Small intestine (tissue), 7 donors: ENCODE results near the gene PPIL6. TPM values are rescaled to one million over a fixed set of nuclear protein-coding genes. Genes with fewer than 3 reads are reported as not detected.
A peak's percentile ranks its signal among the peaks of the same experiment; 100 is the strongest.

Experiments used
- DNase-seq, 2 donors: peaks; one replicate each; pipeline versions ENCODE4 v3.0.0 to v3.0.0-alpha.2; 2013
- FAIRE-seq: peaks from 2 replicates; lab custom pipeline; 2012; peaks lifted over from hg19 to GRCh38; lab: Jason Lieb, UNC
- H3K27ac ChIP-seq, 3 donors: one replicate each; pipeline ENCODE4 v1.5.1; 2013; ENCODE audit warnings: low read length in 2 of 3, mild to moderate bottlenecking in 2 of 3, control low read depth in 1 of 3, inconsistent platforms in 1 of 3, low read depth in 1 of 3, moderate library complexity in 1 of 3
- H3K27me3 ChIP-seq, 3 donors: one replicate each; pipeline ENCODE4 v1.6.1; 2013; ENCODE audit warnings: low read length in 3 of 3, inconsistent platforms in 1 of 3; ENCODE audit not compliant: control insufficient read depth in 3 of 3, insufficient read depth in 3 of 3
- H3K36me3 ChIP-seq, 3 donors: one replicate each; pipeline ENCODE4 v1.6.1; 2013; ENCODE audit warnings: low read length in 3 of 3, inconsistent platforms in 1 of 3, low read depth in 1 of 3, mild to moderate bottlenecking in 1 of 3, moderate library complexity in 1 of 3; ENCODE audit not compliant: control insufficient read depth in 3 of 3, insufficient read depth in 2 of 3
- H3K4me1 ChIP-seq, 3 donors: one replicate each; pipeline ENCODE4 v1.6.1; 2013; ENCODE audit warnings: low read length in 2 of 3, inconsistent platforms in 1 of 3, low read depth in 1 of 3, mild to moderate bottlenecking in 1 of 3, moderate library complexity in 1 of 3; ENCODE audit not compliant: control insufficient read depth in 3 of 3, insufficient read depth in 2 of 3
- H3K4me3 ChIP-seq, 3 donors: one replicate each; pipeline ENCODE4 v1.5.1; 2013; ENCODE audit warnings: low read length in 3 of 3, control low read depth in 1 of 3, inconsistent platforms in 1 of 3, low read depth in 1 of 3, mild to moderate bottlenecking in 1 of 3, moderate library complexity in 1 of 3
- H3K9me3 ChIP-seq, 2 donors: one replicate each; pipeline ENCODE4 v1.6.1; 2013; ENCODE audit warnings: low read depth in 1 of 2, low read length in 1 of 2; ENCODE audit not compliant: control insufficient read depth in 2 of 2, insufficient read depth in 1 of 2
- WGBS, 3 donors: extraction: QIAGEN DNeasy Blood & Tissue Kit; methylation state at CpG; one replicate each; pipeline ENCODE4 v1.1.7; 2013; 5-methylcytosine and 5-hydroxymethylcytosine counted together
- polyA plus RNA-seq, 4 donors: library from polyadenylated mRNA; stranded (reverse) in 3 of 4; unstranded in 1 of 4; fragments of 200-250 nt in 3 of 4; fragments of 120-200 nt in 1 of 4; gene quantifications; one replicate each; pipeline versions ENCODE4 v1.2.1 to v1.2.3, GENCODE V29; 2013
- donor health status: healthy with polysubstance abuse.
- donor health status: control.
- donor health status: control.
- donor health status: Bipolar disorder and iron deficiency.
- donor health status: healthy.

The PPIL6 gene
- polyA plus RNA-seq, 4 donors = 0.22 to 4.8 (median 0.76) TPM; not detected in 1

DNA sequence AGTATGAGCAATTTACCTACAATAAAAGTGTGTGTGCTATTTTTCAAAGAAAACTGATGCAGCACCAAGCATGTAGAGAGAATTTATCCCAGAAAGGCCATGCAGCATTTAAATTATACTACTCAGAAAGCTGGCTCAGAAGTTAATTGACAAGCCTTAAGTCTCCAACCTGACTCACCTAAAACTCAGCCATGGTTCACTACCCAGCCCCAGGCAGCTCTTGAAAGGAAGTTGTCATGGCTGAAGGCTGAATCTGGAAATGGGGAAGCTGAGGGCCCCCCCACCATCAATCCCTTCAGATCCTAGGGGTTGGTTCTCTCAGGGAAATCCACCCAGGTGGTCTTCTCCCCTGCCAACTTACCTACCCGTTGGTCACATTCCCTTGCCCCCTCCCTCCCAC is 19.7 kb downstream of the PPIL6 start:
- no peaks in the 10 kb centered on the region for H3K4me1 ChIP-seq
- DNase-seq (no peak), FAIRE-seq (no peak)
- no peaks in the 10 kb centered on the region for H3K27me3 ChIP-seq
- peaks cover 0 to 8% (median 0%) of the 10 kb centered on the region in 3 donors for H3K36me3 ChIP-seq
- no peaks in the 10 kb centered on the region for H3K9me3 ChIP-seq
- no peak overlapping the region for H3K27ac ChIP-seq
- WGBS, 3 donors = 55 to 62% (median 61%) methylated on average over 1 of the region's 1 CpG
- H3K4me3 ChIP-seq = no peak overlapping the region

- FAIRE-seq (no peak), DNase-seq (no peak)
- 84 to 90% (median 90%) methylated on average over 4 of the region's 4 CpGs for WGBS, 3 donors
- Histone ChIP-seq H3K36me3 (peaks cover 0 to 4% (median 0%) of the 10 kb centered on the region in 3 donors), H3K27ac (no peak overlapping the region), H3K4me1 (no peaks in the 10 kb centered on the region), H3K9me3 (no peaks in the 10 kb centered on the region), H3K27me3 (no peaks in the 10 kb centered on the region), H3K4me3 (no peak overlapping the region)
Measured at GRCh38 chr6:109417646-109418045, 22.8 kb downstream of the PPIL6 start.

DNA sequence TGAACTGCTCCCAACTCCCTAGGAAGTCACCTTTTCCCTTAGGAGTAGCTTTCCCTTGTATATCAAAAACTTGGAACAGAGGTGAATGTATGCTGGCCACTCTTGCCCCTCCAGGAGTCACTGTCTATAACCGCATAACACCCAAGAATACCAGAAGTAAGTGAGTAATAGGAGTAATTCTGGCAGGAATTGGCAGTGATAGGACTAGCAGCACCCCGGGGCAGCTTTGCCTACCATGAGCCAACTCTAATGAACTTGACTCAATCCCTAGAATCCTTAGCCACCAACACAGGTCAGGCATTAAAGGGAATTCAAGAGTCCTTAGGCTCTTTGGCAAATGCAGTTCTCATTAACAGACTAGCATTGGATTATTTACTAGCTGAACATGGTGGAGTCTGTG is 29.4 kb downstream of the PPIL6 start:
- H3K4me1 ChIP-seq = no peaks in the 10 kb centered on the region
- H3K9me3 ChIP-seq = no peaks in the 10 kb centered on the region
- no peak overlapping the region for H3K27ac ChIP-seq
- no peak for DNase-seq
- no peaks in the 10 kb centered on the region for H3K27me3 ChIP-seq
- whole genome bisulfite sequencing, 3 donors = 88 to 90% (median 89%) methylated on average over 2 of the region's 2 CpGs
- H3K36me3 ChIP-seq = no peaks in the 10 kb centered on the region
- no peak for FAIRE-seq
- H3K4me3 ChIP-seq = no peak overlapping the region

DNA sequence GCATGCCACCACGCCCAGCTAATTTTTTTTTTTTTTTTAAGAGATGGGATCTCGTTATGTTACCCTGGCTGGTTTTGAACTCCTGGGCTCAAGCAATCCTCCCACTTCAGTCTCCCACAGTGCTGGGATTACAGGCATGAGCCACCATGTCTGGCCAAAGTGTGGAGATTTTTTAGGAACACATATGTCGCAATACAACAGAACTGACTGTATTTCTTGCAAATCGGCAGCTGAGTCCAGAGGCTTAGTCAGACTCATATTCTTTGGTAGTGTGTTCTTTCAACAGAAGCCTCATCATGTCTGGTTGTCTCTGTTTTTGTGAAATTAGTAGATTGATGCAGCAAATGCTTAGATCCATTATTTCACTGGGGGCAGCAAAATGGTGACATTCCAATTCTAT is 34.2 kb downstream of the PPIL6 start:
- Histone ChIP-seq H3K27me3 (no peaks in the 10 kb centered on the region), H3K27ac (no peak overlapping the region), H3K4me3 (no peak overlapping the region), H3K9me3 (no peaks in the 10 kb centered on the region), H3K36me3 (no peaks in the 10 kb centered on the region), H3K4me1 (no peaks in the 10 kb centered on the region)
- no peak for FAIRE-seq
- WGBS, 3 donors = 87 to 92% (median 89%) methylated on average over 4 of the region's 4 CpGs
- no peak for DNase-seq

DNA sequence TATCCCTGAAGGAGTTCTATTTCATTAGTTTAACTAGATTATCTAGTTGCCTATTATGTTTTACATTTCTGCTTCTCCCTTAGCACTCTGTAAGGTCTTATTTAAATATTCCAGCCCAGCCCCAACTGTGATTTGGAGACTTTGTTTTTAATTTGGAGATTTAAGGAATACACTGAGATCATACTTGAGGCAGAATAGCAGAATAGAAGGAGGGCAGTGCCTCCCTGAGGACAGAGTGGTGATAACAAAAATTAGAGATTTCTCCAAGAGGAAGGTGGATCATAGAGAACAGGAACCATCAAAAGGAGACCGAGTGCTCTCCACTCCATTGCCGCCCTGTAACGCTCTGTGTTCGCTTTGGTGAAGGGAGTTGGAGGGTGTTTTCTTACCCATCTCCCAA is 43.4 kb downstream of the PPIL6 start:
- Histone ChIP-seq H3K27ac (no peak overlapping the region), H3K4me3 (no peak overlapping the region), H3K27me3 (no peaks in the 10 kb centered on the region), H3K9me3 (no peaks in the 10 kb centered on the region), H3K4me1 (no peaks in the 10 kb centered on the region), H3K36me3 (no peaks in the 10 kb centered on the region)
- FAIRE-seq (no peak), DNase-seq (peak; percentile 13 to 31)
- WGBS, 3 donors = 75 to 85% (median 82%) methylated on average over 4 of the region's 4 CpGs

DNA sequence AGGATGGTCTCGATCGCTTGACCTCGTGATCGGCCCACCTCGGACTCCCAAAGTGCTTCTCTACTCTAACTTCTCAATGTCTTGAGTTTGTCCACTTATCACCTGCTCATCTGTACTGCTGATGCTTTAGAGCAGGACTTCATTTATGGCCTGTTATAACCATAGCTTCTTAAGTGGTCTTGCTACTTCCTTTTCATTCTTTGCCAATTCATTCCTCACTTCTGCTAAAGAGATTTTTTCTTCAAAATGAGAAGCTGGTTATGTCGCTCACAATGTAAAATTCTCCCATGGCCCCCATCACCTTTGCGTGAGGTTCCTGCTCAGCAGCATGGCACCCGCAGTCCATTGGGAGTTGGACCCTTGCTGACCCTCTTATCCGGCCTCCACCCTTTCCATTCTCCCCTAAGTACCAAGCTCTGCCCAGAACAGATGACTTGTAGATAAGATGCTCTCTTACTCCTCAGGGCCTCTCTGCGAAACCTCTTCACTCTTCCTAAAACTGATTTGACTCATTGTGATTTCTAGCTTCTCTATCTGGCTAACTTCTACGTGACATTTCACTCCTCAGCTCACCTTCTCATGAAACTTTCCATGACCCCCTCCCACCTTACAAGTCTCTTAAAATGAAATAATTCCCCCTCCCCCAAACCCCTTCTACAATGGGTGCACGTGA is 44.2 kb downstream of the PPIL6 start:
- WGBS, 3 donors = 92 to 95% (median 94%) methylated on average over 12 of the region's 12 CpGs
- H3K4me1 ChIP-seq = peaks cover 0 to 3% (median 0%) of the 10 kb centered on the region in 3 donors
- DNase-seq (no peak), FAIRE-seq (no peak)
- no peak overlapping the region for H3K27ac ChIP-seq
- no peak overlapping the region for H3K4me3 ChIP-seq
- no peaks in the 10 kb centered on the region for H3K9me3 ChIP-seq
- H3K27me3 ChIP-seq = no peaks in the 10 kb centered on the region
- no peaks in the 10 kb centered on the region for H3K36me3 ChIP-seq

DNA sequence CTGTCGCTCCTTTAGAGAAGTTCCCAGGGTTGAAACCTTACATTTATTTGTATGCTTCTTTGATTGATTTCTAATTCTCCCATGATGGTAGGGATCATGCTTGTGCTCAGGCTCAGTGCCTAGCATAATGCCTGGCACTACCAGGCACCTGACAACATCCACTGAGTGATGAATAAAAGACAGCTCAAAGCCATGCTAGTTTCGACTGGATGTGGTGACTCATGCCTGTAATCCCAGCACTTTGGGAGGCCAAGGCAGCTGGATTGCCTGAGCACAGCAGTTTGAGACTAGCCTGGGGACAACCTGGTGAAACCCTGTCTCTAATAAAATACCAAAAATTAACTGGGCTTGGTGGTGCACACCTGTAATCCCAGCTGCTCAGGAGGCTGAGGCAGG is 46.5 kb downstream of the PPIL6 start:
- DNase-seq (peak in 1 of 2 donors; percentile 15), FAIRE-seq (no peak)
- no peaks in the 10 kb centered on the region for H3K36me3 ChIP-seq
- peaks cover 0 to 4% (median 0%) of the 10 kb centered on the region in 3 donors for H3K4me1 ChIP-seq
- H3K9me3 ChIP-seq = no peaks in the 10 kb centered on the region
- H3K27ac ChIP-seq = no peak overlapping the region
- no peak overlapping the region for H3K4me3 ChIP-seq
- 65 to 74% (median 68%) methylated on average over 2 of the region's 2 CpGs for WGBS, 3 donors
- H3K27me3 ChIP-seq = no peaks in the 10 kb centered on the region

DNA sequence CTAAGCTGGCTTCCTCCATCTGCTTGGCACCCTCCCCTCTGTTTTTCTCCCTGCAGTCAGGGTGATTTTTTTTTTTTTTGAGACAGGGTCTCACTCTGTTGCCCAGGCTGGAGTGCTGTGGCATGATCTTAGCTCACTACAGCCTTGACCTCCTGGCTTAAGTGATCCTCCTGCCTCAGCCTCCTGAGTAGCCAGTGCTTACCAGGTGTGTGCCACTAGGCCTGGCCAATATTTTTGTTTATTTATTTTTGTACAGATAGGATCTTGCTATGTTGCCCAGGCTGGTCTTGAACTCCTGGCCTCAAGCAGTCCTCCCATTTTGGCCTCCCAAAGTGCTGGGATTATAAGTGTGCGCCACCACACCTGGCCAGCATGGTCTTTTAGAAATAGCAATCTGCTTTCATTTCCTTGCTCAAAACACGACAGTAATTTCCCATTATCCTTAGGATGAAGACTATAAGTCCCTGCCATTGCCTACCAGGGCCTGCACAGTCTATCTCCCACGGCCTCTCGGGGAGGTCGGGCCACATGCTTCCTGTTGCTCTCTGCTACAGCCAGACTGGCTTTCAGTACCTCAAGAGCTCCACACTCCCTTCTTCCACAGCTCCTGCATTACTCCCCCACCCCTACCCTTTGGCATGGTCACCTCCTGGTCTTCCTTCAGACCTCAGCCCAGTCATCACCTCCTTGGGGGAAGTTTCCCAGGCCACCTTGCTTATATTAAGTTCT is 47.1 kb downstream of the PPIL6 start:
- FAIRE-seq = no peak
- Histone ChIP-seq H3K27me3 (no peaks in the 10 kb centered on the region), H3K4me1 (peaks cover 0 to 4% (median 0%) of the 10 kb centered on the region in 3 donors), H3K4me3 (no peak overlapping the region), H3K36me3 (no peaks in the 10 kb centered on the region), H3K9me3 (no peaks in the 10 kb centered on the region), H3K27ac (no peak overlapping the region)
- DNase-seq = no peak
- 81 to 95% (median 90%) methylated on average over 5 of the region's 5 CpGs for WGBS, 3 donors
